Superior temporal gyrus (tissue), 1 donor: Measurements from ENCODE around the gene C7orf25.

Experiments
- DNase-seq: peaks from one replicate; pipeline ENCODE4 v3.0.0-alpha.2; 2016; ENCODE audit errors: extremely low spot score

The C7orf25 gene

DNA sequence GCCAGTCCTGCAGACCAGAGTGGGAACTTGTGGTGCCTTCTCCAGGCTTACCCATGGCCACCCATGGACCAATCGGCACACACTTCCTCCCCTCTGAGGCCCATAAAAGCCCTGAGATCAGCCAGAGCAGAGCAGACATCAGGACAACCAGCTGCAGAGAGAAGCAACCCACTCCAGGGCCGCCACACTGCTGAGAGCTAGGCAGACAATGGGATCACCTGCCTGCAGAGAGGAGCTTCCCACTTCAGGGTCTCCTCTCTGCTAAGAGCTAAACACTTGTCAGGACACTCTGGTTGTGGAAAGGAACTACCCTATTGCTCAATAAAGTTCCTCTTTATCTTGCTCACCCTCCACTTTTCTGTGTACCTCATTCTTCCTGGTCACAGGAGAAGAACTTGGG, 34.0 kb downstream of the C7orf25 start:
- no peak for DNase-seq

DNA sequence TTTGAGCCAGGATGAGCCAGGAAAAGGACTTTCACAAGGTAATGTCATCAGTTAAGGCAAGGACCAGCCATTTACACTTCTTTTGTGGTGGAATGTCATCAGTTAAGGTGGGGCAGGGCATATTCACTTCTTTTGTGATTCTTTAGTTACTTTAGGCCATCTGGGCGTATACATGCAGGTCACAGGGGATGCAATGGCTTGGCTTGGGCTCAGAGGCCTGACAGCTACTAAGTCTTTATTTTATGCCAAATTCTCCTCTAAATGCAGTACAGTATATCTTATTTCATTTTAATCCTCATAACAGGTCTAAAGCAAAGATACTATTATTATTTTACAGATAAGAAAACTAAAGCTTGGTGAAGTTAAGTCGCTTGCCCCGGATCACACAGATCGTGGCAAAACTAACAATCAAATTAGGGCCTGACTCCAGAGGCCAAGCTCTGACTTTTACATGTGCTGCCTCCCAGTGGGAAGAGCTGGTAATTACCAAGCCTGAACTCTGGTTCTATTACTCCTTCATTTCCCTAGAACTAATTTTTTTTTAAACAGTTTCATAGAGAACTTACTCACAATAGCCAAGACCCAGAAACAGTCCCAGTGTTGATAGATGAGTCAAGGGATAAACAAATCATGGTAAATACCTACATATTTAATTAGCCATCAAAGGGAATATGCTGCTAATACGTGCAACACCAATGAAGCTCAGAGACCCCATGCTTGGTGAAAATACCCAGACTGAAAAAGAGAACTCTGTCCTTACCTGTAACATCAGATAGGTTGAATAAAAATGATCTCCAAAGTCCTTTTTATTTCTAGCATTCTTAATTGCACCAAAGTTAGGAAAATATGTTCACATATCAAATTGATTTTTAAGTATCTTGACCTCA, 35.4 kb downstream of the C7orf25 start:
- DNase-seq = peak; percentile 80

DNA sequence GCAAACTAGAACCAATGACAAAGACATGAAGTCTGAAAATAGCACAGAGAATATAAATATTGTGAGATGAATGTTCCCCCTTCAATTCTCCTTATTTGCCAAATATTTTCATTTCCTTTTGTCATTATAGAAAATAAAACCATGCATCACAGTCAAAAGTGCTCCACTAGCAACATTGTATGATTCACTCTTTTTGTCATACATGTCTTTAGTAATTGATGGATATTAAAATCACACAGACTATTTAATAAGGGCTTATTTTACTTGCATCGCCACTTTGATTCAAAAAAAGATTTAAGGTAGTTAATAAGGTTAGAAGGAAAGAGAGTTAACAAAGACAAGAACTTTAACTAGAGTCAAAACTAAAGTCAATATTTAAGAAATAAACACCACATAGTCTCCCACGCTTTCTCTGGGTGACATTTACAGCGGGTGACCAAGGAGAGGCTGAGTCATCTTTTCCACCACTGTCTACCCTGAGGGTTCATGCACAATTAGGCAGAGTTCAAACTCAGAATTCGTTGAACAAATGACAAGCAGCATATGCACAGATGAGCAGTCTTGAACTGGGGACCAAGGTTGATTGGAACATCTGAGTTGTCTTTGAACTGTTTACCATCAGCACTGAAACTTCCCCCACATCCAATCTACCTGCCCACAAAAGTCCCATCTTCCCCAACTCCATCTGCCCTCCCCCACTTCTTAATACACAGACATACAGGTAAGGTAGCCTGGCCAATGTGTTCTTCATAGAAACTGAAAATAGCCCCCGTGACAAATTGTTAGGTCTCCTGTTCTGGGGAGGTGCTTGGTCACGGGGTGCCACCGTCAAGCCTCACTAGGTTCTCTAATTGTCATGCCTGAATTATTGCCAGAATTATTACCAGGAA, 42.5 kb downstream of the C7orf25 start:
- DNase-seq = no peak

DNA sequence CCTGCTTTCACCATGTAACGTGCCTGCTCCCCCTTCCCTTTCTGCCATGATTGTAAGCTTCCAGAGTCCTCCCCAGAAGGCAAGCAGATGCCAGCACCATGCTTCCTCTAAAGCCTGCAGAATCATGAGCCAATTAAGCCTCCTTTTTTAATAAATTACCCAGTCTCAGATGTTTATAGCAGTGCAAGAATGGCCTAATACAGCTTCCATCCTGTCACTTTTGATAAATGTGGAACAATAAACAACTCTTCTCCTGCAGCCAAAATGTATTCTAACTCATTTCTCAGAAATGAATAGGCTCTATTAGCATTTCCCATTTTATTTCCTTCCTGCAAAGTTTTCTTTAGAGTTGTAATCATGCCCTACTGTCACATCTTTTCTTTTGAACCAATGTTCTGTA, 43.4 kb downstream of the C7orf25 start:
- no peak for DNase-seq
